RPMI8226 (cell line): ENCODE data around the gene MMAA.
"Not testable (repeated sequence)": the region's sequence is repeated elsewhere in the genome, so short reads cannot be mapped to it uniquely, and the experiment has no call there.

Source experiments
- DNase-seq: peaks from one replicate; pipeline ENCODE4 v3.0.0-alpha.2; 2015

The MMAA gene

GRCh38 chr4:145635630-145636029, 16.4 kb downstream of the MMAA start:
- DNase-seq, result no peak

- DNase-seq, result no peak
Observed at GRCh38 chr4:145639186-145639698, 20.1 kb downstream of the MMAA start.

- DNase-seq, result not testable (repeated sequence)
Observed at GRCh38 chr4:145640236-145640635, 21.1 kb downstream of the MMAA start.

- no peak for DNase-seq
Observed at GRCh38 chr4:145643295-145643694, 24.1 kb downstream of the MMAA start.

GRCh38 chr4:145644699-145645098, 25.5 kb downstream of the MMAA start:
- DNase-seq, result no peak

- no peak for DNase-seq
Observed at GRCh38 chr4:145656156-145656555, 37.0 kb downstream of the MMAA start.

- no peak for DNase-seq
Observed at GRCh38 chr4:145660064-145660463, 40.9 kb downstream of the MMAA start.

GRCh38 chr4:145663194-145663593, 44.0 kb downstream of the MMAA start:
- DNase-seq, result no peak

- DNase-seq, result no peak
Observed at GRCh38 chr4:145665773-145666172, 46.6 kb downstream of the MMAA start.

GRCh38 chr4:145670422-145670821, 51.2 kb downstream of the MMAA start:
- DNase-seq, result no peak

GRCh38 chr4:145679520-145679919, 60.3 kb downstream of the MMAA start:
- DNase-seq, result no peak

GRCh38 chr4:145679991-145680455, 60.8 kb downstream of the MMAA start, which contains the start of gene C4orf51:
C4orf51 (plus strand) TSS chr4:145680146; CDS start chr4:145680204, 58 bp downstream.
- DNase-seq, result no peak

GRCh38 chr4:145680902-145681301, 61.7 kb downstream of the MMAA start:
- DNase-seq, result no peak

- no peak for DNase-seq
Observed at GRCh38 chr4:145681518-145681917, 62.3 kb downstream of the MMAA start.

GRCh38 chr4:145681956-145682355, 62.8 kb downstream of the MMAA start:
- no peak for DNase-seq

- DNase-seq, result no peak
Observed at GRCh38 chr4:145686991-145687390, 67.8 kb downstream of the MMAA start.

- no peak for DNase-seq
Observed at GRCh38 chr4:145690610-145691009, 71.4 kb downstream of the MMAA start.

- DNase-seq, result not testable (repeated sequence)
Observed at GRCh38 chr4:145691416-145691815, 72.2 kb downstream of the MMAA start.

- DNase-seq, result no peak
Observed at GRCh38 chr4:145694929-145695328, 75.7 kb downstream of the MMAA start.

GRCh38 chr4:145697332-145697731, 78.1 kb downstream of the MMAA start:
- DNase-seq, result no peak

GRCh38 chr4:145698507-145698906, 79.3 kb downstream of the MMAA start:
- DNase-seq, result no peak

GRCh38 chr4:145703850-145704497, 84.8 kb downstream of the MMAA start:
- DNase-seq, result no peak

- DNase-seq, result no peak
Observed at GRCh38 chr4:145709336-145709735, 90.2 kb downstream of the MMAA start.
